Small intestine (tissue), 7 donors: ENCODE measurements around the gene XPC. TPM values are rescaled to one million over a fixed set of nuclear protein-coding genes. Genes with fewer than 3 reads are reported as not detected.

Source experiments
- DNase-seq, 2 donors: peaks; one replicate each; pipeline versions ENCODE4 v3.0.0 to v3.0.0-alpha.2; 2013
- FAIRE-seq: peaks from 2 replicates; lab custom pipeline; 2012; peaks lifted over from hg19 to GRCh38; lab: Jason Lieb, UNC
- H3K27ac ChIP-seq, 3 donors: one replicate each; pipeline ENCODE4 v1.5.1; 2013; ENCODE audit warnings: low read length in 2 of 3, mild to moderate bottlenecking in 2 of 3, control low read depth in 1 of 3, inconsistent platforms in 1 of 3, low read depth in 1 of 3, moderate library complexity in 1 of 3
- H3K27me3 ChIP-seq, 3 donors: one replicate each; pipeline ENCODE4 v1.6.1; 2013; ENCODE audit warnings: low read length in 3 of 3, inconsistent platforms in 1 of 3; ENCODE audit not compliant: control insufficient read depth in 3 of 3, insufficient read depth in 3 of 3
- H3K36me3 ChIP-seq, 3 donors: one replicate each; pipeline ENCODE4 v1.6.1; 2013; ENCODE audit warnings: low read length in 3 of 3, inconsistent platforms in 1 of 3, low read depth in 1 of 3, mild to moderate bottlenecking in 1 of 3, moderate library complexity in 1 of 3; ENCODE audit not compliant: control insufficient read depth in 3 of 3, insufficient read depth in 2 of 3
- H3K4me1 ChIP-seq, 3 donors: one replicate each; pipeline ENCODE4 v1.6.1; 2013; ENCODE audit warnings: low read length in 2 of 3, inconsistent platforms in 1 of 3, low read depth in 1 of 3, mild to moderate bottlenecking in 1 of 3, moderate library complexity in 1 of 3; ENCODE audit not compliant: control insufficient read depth in 3 of 3, insufficient read depth in 2 of 3
- H3K4me3 ChIP-seq, 3 donors: one replicate each; pipeline ENCODE4 v1.5.1; 2013; ENCODE audit warnings: low read length in 3 of 3, control low read depth in 1 of 3, inconsistent platforms in 1 of 3, low read depth in 1 of 3, mild to moderate bottlenecking in 1 of 3, moderate library complexity in 1 of 3
- H3K9me3 ChIP-seq, 2 donors: one replicate each; pipeline ENCODE4 v1.6.1; 2013; ENCODE audit warnings: low read depth in 1 of 2, low read length in 1 of 2; ENCODE audit not compliant: control insufficient read depth in 2 of 2, insufficient read depth in 1 of 2
- WGBS, 3 donors: extraction: QIAGEN DNeasy Blood & Tissue Kit; methylation state at CpG; one replicate each; pipeline ENCODE4 v1.1.7; 2013; 5-methylcytosine and 5-hydroxymethylcytosine counted together
- polyA plus RNA-seq, 4 donors: library from polyadenylated mRNA; stranded (reverse) in 3 of 4; unstranded in 1 of 4; fragments of 200-250 nt in 3 of 4; fragments of 120-200 nt in 1 of 4; gene quantifications; one replicate each; pipeline versions ENCODE4 v1.2.1 to v1.2.3, GENCODE V29; 2013
- donor health status: healthy with polysubstance abuse.
- donor health status: control.
- donor health status: control.
- donor health status: Bipolar disorder and iron deficiency.
- donor health status: healthy.

XPC gene
- polyA plus RNA-seq, 4 donors: 17.3 to 38.6 (median 24.4) TPM

GRCh38 chr3:14131134-14131533 lies 47.3 kb downstream of the XPC start:
- H3K9me3 ChIP-seq: no peaks in the 10 kb centered on the region
- H3K4me3 ChIP-seq: no peak overlapping the region
- DNase-seq (no peak), FAIRE-seq (no peak)
- H3K27ac ChIP-seq: no peak overlapping the region
- no peaks in the 10 kb centered on the region for H3K27me3 ChIP-seq
- peaks cover 8 to 28% (median 8%) of the 10 kb centered on the region in 3 donors for H3K4me1 ChIP-seq
- peaks cover 15 to 81% (median 21%) of the 10 kb centered on the region in 3 donors for H3K36me3 ChIP-seq
- WGBS, 3 donors: 77 to 92% (median 82%) methylated on average over 5 of the region's 5 CpGs

GRCh38 chr3:14130707-14131106 lies 47.7 kb downstream of the XPC start:
- 96 to 97% (median 96%) methylated on average over 12 of the region's 12 CpGs for WGBS, 3 donors
- no peak overlapping the region for H3K27ac ChIP-seq
- H3K9me3 ChIP-seq: no peaks in the 10 kb centered on the region
- DNase-seq: no peak
- H3K4me1 ChIP-seq: peaks cover 8 to 31% (median 9%) of the 10 kb centered on the region in 3 donors
- FAIRE-seq: no peak
- no peaks in the 10 kb centered on the region for H3K27me3 ChIP-seq
- H3K4me3 ChIP-seq: no peak overlapping the region
- peaks cover 14 to 79% (median 21%) of the 10 kb centered on the region in 3 donors for H3K36me3 ChIP-seq

GRCh38 chr3:14130230-14130629 lies 48.2 kb downstream of the XPC start:
- Histone ChIP-seq H3K27ac (no peak overlapping the region), H3K9me3 (no peaks in the 10 kb centered on the region), H3K4me3 (no peak overlapping the region), H3K27me3 (no peaks in the 10 kb centered on the region), H3K36me3 (peaks cover 11 to 74% (median 21%) of the 10 kb centered on the region in 3 donors), H3K4me1 (peaks cover 8 to 31% (median 9%) of the 10 kb centered on the region in 3 donors)
- no peak for FAIRE-seq
- no peak for DNase-seq
- 93 to 99% (median 98%) methylated on average over 4 of the region's 4 CpGs for WGBS, 3 donors

- Histone ChIP-seq H3K4me3 (no peak overlapping the region), H3K27ac (no peak overlapping the region), H3K4me1 (peaks cover 8 to 31% (median 9%) of the 10 kb centered on the region in 3 donors), H3K27me3 (no peaks in the 10 kb centered on the region), H3K9me3 (no peaks in the 10 kb centered on the region), H3K36me3 (peaks cover 10 to 65% (median 19%) of the 10 kb centered on the region in 3 donors)
- FAIRE-seq: no peak
- no peak for DNase-seq
- WGBS, 3 donors: 95 to 98% (median 98%) methylated on average over 6 of the region's 6 CpGs
Measured at GRCh38 chr3:14129296-14129695, 49.1 kb downstream of the XPC start.

GRCh38 chr3:14128724-14129123 lies 49.7 kb downstream of the XPC start:
- H3K4me3 ChIP-seq: no peak overlapping the region
- FAIRE-seq (no peak), DNase-seq (no peak)
- no peaks in the 10 kb centered on the region for H3K27me3 ChIP-seq
- H3K9me3 ChIP-seq: no peaks in the 10 kb centered on the region
- 96% methylated on average over 5 of the region's 5 CpGs for WGBS, 3 donors
- H3K36me3 ChIP-seq: peaks cover 4 to 59% (median 19%) of the 10 kb centered on the region in 3 donors
- peaks cover 8 to 33% (median 10%) of the 10 kb centered on the region in 3 donors for H3K4me1 ChIP-seq
- H3K27ac ChIP-seq: no peak overlapping the region

- WGBS, 3 donors: 85 to 89% (median 87%) methylated on average over 12 of the region's 12 CpGs
- FAIRE-seq (no peak), DNase-seq (no peak)
- no peak overlapping the region for H3K27ac ChIP-seq
- H3K4me3 ChIP-seq: no peak overlapping the region
- no peaks in the 10 kb centered on the region for H3K9me3 ChIP-seq
- H3K27me3 ChIP-seq: no peaks in the 10 kb centered on the region
- H3K36me3 ChIP-seq: peaks cover 0 to 48% (median 16%) of the 10 kb centered on the region in 3 donors
- peaks cover 11 to 33% (median 14%) of the 10 kb centered on the region in 3 donors for H3K4me1 ChIP-seq
Measured at GRCh38 chr3:14127516-14128161, 50.8 kb downstream of the XPC start.

GRCh38 chr3:14126887-14127505 lies 51.4 kb downstream of the XPC start:
- Histone ChIP-seq H3K27ac (peak overlapping the region in 1 of 3 donors; percentile 90), H3K27me3 (no peaks in the 10 kb centered on the region), H3K4me3 (no peak overlapping the region), H3K4me1 (peaks cover 8 to 35% (median 14%) of the 10 kb centered on the region in 3 donors), H3K36me3 (peaks cover 0 to 46% (median 14%) of the 10 kb centered on the region in 3 donors), H3K9me3 (no peaks in the 10 kb centered on the region)
- no peak for DNase-seq
- 67 to 72% (median 72%) methylated on average over 5 of the region's 5 CpGs for WGBS, 3 donors
- FAIRE-seq: no peak

- Histone ChIP-seq H3K4me3 (peak overlapping the region in 2 of 3 donors; percentile 80 to 97), H3K27me3 (no peaks in the 10 kb centered on the region), H3K36me3 (peaks cover 0 to 40% (median 10%) of the 10 kb centered on the region in 3 donors), H3K9me3 (no peaks in the 10 kb centered on the region), H3K27ac (peak overlapping the region; percentile 68 to 94 (median 90)), H3K4me1 (peaks cover 8 to 40% (median 14%) of the 10 kb centered on the region in 3 donors)
- FAIRE-seq: no peak
- no peak for DNase-seq
- WGBS, 3 donors: 20 to 52% (median 32%) methylated on average over 11 of the region's 11 CpGs
Measured at GRCh38 chr3:14126017-14126886, 52.1 kb downstream of the XPC start.
